GM21576 (cell line): ENCODE data around the gene FAM25G.

ENCODE experiments used
- ATAC-seq: cut with Tn5 transposase; IDR thresholded peaks from one replicate; pipeline ENCODE4 v1.9.1; 2021; ENCODE audit warnings: mild to moderate bottlenecking, moderate library complexity; ENCODE audit not compliant: unreplicated experiment

The FAM25G gene

DNA sequence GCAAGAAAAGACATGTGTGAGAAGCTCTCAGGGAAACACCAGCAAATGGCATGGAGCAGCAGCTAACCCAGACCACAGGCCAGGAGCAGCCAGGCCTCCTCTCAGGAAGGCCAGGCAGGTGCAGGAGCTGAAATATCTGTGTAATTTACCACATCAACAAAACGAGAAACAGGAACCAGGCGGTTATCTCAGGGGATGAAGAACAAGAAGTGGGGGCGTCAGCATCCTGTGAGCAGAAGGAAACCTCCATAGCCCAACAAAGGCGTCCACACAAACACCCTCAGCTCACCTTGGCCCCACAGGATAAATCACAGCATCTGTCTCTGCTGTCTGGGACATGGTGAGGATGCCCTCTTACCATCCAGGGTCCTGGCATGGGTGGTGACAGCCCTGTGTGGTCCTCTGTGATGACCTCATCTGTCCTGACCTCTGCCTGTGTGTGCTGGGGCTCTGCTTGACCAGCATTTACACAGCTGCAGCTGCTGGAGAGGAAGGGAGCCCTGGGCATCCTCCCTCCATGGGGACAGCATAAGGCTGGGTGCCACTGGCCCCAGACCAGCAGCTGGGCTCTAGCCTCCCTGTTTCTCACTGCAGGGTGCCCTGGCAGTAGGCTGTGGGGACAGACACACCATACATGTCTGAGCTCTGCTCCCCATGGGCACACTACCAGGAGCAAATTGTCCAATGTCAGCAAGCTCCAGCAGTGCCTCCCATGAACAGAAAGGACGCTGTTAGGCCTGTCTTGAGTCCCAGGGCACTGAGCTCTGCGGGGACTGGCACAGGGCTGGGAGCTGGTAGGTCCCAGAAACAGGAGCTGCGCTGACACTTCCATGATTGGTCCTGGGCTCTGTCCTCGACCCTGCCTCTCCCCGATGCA lies 42.2 kb downstream of the FAM25G start:
- ATAC-seq = no peak

DNA sequence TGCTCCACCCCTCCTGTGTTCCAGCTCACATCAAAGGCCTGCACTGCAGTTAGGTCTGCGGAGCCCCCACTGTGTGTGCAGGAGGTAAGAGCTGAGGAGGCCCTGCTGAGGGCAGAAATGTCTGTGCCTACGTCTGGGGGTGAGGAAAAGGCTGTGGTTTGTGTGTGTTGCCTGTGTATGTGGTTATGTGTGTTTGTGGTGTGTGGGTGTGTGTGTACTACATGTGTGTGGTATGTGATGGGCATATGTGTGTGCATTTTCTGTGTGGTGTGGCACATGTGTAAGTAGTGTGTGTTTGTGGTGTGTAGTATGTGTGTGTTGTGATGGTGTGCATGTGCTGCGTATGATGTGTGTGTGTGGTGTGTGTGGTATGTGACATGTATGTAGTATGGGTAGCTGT lies 43.8 kb downstream of the FAM25G start:
- no peak for ATAC-seq

DNA sequence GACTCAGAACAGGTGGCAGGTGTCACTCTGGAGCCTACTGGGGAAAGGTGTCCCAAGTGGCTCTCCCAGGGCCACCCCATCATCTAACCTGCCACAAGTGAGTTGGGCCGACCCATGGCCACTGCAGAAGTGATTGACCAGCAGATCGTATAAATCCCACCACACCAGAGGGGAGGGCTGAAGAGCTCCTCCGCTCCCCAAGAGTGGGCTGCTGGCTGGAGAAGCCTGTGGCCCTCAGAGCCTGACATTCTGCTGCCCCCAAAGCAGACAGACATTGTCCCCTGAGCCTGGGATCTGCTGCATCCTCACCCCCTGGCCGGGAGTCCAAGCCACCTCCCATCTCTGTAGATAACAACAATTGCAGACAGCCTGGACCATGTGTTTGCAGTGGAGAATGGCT lies 44.3 kb downstream of the FAM25G start:
- ATAC-seq = no peak

DNA sequence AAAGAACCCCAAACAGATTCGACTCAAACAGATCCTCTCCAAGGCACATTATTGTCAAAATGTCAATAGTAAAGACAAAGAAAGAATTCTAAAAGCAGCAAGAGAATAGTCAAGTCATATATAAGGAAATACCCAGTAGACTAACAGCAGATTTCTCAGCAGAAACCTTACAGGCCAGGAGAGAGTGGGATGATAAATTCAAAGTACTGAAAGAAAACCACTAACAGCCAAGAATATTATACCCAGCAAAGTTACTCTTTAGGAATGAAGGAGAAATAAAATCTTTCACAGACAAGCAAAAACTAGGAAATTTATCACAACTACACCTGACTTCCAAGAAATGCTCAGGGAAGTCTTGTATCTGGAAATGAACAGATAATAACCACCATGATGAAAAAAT lies 45.8 kb downstream of the FAM25G start:
- no peak for ATAC-seq

DNA sequence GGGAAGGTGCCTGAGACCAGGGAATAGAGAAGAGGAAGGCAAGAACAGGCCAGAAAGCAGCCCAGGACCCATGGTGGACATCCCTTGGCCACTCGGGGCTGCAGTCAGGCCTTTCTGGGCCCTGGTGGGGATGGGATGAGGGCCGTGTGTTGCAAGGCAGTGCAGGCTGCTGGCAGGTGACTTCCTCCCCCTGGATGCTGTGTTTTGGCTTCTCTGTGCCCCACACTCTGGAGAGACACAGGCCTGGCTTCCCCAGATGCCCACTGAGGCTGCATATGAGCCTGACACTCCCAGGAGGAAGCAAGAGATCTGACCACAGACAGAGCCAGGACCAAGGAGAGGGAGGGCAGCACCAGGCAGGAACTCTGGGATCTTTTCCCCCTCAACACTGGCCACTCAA lies 47.5 kb downstream of the FAM25G start:
- ATAC-seq = no peak

DNA sequence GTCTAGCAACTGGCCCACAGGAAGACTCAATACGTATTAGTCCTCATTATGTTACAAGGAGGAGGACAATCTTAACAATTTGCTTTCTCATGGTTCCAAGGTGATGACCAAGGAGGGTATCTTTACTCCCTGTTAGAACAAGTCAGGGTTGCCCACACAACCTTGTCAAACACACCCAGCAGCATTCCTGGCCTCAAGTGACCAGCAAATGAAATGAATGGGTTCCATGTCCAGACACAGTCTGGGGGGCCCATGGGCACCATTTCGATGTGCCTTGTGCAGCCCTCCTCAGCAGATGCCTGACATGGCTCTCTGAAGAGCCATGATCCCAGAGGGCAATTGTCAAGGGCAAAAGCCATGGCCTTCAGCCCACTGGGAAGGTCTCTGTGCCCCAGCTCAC lies 48.4 kb downstream of the FAM25G start:
- ATAC-seq = no peak

DNA sequence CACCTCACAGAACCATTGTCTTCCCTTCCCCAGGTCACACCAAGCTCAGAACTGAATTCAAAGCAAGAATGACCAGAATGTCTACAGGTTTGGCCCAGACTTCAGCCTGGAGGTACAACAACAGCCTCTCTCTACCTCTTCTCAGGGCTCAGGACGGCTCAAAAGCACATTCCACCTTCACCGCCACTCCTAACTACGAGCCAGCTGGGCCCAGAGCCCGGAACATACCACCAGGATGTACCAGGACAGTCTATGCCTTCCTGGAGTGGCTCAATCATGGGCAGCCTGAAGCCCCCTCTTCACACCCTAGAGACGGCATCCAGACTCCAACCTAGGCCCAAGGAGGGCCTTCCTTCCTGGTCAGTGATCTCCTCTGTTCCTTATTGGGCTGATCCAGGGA lies 49.1 kb downstream of the FAM25G start:
- no peak for ATAC-seq

DNA sequence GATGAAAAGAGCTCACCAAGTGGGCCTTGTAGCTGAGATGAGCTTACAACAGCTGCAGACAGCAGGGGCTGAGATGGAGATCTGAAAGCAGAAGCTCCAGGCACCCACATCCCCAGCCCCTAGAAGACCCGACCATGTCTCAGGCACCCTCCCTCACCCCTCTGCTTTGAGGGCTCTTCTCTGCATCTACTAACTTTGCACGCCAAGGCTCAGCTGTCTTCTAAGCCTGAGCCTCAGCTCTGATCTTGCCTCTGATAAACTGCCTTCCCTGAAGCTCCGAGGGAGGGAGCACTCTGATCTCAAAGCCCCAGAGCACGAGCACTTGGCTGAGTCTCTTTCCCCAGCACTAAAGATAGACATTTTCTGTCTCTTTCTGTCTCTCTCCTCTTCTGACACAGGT lies 49.6 kb downstream of the FAM25G start:
- ATAC-seq = no peak

DNA sequence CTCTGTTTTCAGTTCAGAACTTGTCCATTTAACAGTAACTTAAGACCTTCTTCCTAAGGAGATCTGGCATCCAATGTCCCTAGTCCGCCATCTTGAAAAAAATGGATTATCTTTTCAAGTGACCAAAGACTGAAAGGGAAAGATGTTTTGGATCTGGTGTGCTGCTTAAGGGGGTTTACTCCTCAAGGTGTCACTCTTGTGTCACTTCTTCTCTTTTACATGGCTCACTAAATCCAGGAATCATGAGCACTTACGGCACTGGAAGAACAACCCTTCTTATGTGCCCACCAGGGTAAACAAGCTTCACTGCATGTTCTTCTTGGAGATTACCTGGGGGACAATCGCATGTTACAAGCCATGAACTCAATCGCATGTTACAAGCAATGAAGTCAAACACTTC lies 51.3 kb downstream of the FAM25G start:
- no peak for ATAC-seq

DNA sequence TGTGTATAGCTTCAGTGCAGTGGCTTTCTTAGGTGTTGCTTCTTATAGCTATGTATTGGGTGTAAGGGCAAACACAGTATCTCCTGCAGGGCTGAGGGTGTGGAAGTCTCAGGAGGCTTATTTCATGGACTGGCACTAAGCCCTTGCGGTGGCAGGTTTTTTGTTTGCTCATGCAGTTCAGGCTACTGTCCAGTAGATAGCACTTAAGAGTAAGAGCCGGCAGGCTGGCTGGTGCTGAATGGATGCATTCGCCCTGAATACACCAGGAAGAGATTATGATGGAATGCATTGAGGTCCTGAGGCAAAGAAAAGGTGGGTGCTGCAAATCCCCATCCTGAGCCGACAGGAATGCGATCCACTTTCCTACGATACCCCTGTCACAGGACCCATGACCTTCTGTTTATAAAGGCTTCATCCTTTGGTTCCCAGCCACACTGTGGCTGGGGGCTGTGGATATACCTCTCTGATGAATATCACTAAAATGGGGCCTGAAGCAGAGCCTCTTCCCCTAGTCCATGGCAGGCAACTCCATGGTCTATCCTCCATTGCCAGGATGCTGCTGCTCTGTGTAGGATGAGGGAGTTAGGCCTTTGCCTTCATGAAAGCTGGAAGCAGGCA lies 52.5 kb downstream of the FAM25G start:
- no peak for ATAC-seq
